ENCODE results near the gene TTC16.

DNA sequence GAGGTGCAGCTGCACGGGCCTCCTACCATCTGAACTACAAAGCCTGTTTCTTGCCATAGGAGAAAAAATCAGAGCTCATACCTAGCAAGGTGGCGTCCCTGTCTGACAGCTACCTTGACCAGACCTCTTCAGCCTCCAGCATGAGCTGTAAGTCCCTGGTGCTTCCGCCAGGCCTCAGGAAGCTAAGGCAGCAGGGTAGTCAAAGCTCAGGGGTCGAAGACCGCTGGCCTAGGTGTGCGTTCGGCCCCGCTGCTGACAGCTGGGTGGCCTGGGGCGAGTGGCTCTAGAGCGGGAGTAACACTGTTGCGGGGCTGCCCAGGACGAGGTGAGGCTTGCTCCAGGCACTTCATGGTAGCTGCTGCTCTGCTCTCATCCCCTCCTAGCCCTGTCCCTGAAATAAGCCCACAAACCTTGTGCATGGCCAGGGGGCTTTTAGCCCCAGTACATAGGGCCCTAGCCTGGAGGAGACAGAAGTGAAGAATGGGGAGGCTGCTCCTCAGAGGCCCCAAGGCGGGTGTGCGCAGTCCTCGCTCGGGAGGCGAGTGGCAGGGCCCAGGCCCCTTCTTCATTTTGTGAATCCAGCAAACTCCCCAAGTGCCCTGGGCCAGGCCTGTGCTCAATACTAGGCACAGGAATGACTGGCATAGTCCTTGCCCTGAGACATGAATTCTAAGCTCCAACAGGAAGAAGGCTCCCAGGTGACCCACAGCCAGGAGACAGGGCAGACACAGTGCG is 13.8 kb downstream of the TTC16 start:
- no peak for TF ChIP-seq CTCF (IDR thresholded peaks at IDR 0.05)
- no peak for TF ChIP-seq EZH2 (IDR thresholded peaks at IDR 0.05; ENCODE audit: borderline replicate concordance, insufficient read depth, low read depth, low read length, poor library complexity, severe bottlenecking)
